Left renal pelvis (tissue), 4 donors: ENCODE measurements around the gene HMOX1. TPM values are rescaled to one million over a fixed set of nuclear protein-coding genes. Genes with fewer than 3 reads are reported as not detected.

Source experiments
- DNase-seq, 4 donors: peaks; one replicate each; pipeline ENCODE4 v3.0.0-alpha.2; 2013; ENCODE audit warnings: low read depth in 4 of 4, low spot score in 3 of 4
- polyA plus RNA-seq, 4 donors: library from polyadenylated mRNA; unstranded; fragments of 120-200 nt; gene quantifications; one replicate each; pipeline ENCODE4 v1.2.1, GENCODE V29; 2013; ENCODE audit not compliant: insufficient read length in 4 of 4

The HMOX1 gene
- polyA plus RNA-seq = 10 to 100 TPM; 20.0 to 50.5 (median 37.2) TPM

GRCh38 chr22:35380537-35381423, at the start of gene HMOX1:
Gene HMOX1, plus strand, starts transcription at chr22:35381096. Its CDS starts 78 bp downstream, at chr22:35381174.
- DNase-seq = peak in 3 of 4 donors; percentile 57 to 66 (median 58)

GRCh38 chr22:35332278-35332677, 48.6 kb upstream of the HMOX1 start:
- no peak for DNase-seq

- DNase-seq = no peak
Measured at GRCh38 chr22:35333220-35333619, 47.7 kb upstream of the HMOX1 start.

GRCh38 chr22:35334004-35334403, 46.9 kb upstream of the HMOX1 start:
- no peak for DNase-seq

DNA sequence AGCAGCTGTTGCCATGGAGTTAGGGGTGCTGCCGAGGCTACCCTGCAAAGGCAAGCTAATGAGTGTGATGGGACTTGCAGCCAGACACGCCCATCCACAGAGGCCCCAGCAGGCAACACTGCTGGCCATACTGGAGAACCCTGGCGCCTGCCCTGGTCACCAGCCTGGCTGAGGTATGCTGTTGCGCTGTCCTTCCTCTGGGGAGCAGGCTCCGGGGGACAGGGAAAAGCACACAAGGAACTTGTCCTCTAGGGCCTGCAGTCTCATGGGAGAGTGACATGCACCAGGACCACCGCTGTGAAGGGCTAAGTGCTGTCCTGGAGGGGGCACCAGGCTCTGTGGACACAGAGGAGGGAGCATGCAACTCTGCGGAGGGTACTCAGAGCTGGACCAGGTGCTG, 45.4 kb upstream of the HMOX1 start:
- DNase-seq = no peak

GRCh38 chr22:35335936-35336781, 44.7 kb upstream of the HMOX1 start:
- DNase-seq = no peak

- DNase-seq = no peak
Measured at GRCh38 chr22:35337932-35338331, 43.0 kb upstream of the HMOX1 start.

DNA sequence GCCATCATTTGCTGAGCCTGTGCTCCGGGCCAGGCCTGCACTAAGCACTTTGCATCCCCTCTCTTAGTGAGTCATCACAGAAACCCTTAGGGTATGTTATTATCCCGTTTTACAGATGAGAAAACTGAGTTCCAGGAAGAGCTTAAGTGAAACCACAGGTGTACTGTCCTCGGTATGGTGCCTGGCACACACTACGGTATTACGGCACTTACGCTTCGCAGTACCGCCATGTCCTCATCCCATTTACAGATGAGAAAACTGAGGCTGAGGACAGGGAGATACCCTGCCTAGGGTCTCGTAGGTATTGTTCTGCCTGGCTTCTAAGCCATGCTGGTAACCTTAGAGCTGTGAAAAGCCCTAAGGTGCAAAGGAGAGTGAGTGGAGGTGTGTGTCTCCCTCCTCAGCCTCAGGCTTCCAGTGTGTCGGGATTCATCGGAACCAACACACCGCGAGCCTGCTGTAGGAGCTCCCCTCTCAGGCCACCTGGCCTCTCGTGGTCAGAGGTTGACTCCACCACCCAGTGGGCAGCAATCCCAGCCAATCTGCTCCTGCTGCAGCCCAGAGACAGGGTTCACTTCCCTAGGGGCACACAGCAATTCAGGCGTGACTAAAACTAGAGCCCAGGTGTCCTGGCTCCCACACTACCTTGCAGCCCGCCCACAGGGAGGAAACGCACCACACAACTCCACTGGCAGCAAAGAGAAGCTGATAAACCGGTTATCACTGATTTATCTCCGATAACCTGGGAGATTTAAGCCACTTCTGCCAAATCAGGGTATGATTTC, 39.6 kb upstream of the HMOX1 start:
- DNase-seq = no peak

DNA sequence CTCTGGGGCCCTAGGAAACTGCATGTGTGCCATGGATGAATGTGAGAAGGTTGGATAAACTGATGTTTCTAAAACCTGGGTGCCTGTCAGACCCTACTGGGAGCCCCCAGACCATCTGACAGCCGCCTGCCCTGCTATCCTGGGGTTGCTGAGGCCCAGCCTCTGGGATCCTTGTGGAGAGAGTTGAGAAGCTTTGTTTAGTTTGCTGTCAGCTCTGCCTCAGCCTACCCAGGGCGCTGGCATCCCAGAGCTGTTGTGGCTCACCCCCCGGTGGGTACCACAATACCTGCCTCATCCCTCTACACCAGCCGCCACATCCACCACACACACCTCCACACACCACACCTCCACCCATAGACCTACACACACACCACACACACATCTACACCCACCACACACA, 38.5 kb upstream of the HMOX1 start:
- DNase-seq = no peak

- no peak for DNase-seq
Measured at GRCh38 chr22:35343664-35344550, 37.0 kb upstream of the HMOX1 start.

- DNase-seq = no peak
Measured at GRCh38 chr22:35344956-35345690, 35.8 kb upstream of the HMOX1 start.

GRCh38 chr22:35345808-35346505, 34.9 kb upstream of the HMOX1 start:
- DNase-seq = no peak

GRCh38 chr22:35346596-35347220, 34.2 kb upstream of the HMOX1 start:
- DNase-seq = no peak

DNA sequence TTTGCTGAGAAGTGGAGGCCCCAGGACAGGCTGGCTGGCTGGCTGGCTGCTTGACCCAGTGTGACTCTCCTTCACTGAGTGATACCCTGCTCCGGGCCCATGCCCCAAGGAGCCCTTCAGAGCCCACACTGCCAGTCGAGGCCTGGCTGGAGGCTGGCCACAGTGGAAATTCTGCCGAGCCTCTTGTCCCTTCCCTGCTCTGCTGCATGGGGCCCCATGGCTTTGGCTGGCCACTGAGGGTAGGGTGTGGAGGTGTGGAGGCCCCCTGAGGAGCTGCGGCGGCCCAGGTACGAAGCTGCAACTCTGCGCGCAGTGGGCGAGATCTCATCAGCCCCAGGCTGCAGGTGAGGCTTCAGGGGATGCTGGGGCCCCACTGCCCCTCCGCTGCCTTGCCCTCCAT, 33.4 kb upstream of the HMOX1 start:
- DNase-seq = no peak

GRCh38 chr22:35348026-35348590, 32.8 kb upstream of the HMOX1 start:
- no peak for DNase-seq

GRCh38 chr22:35348703-35349102, 32.2 kb upstream of the HMOX1 start:
- DNase-seq = no peak

GRCh38 chr22:35349368-35349703, 31.6 kb upstream of the HMOX1 start:
- no peak for DNase-seq
